SK-N-MC (cell line): ENCODE measurements around the gene TSHZ1.

Experiments
- DNase-seq: peaks from one replicate; pipeline ENCODE4 v3.0.0-alpha.2; 2011; ENCODE audit warnings: low read depth, low spot score
- H3K27ac ChIP-seq: fragments of 200-600 bp; sonication (generic); 2 replicates; pipeline ENCODE4 v1.5.1; 2016; ENCODE audit warnings: mixed run types
- H3K36me3 ChIP-seq: fragments of 200-600 bp; sonication (generic); 2 replicates; pipeline ENCODE4 v1.6.1; 2017; ENCODE audit warnings: antibody characterized with exemption, low read length, mixed read lengths; ENCODE audit not compliant: insufficient read depth
- H3K4me3 ChIP-seq: fragments of 200-600 bp; sonication (generic); 2 replicates; pipeline ENCODE4 v1.5.1; 2016
- H3K9ac ChIP-seq: fragments of 200-600 bp; sonication (generic); 2 replicates; pipeline ENCODE4 v1.8.0; 2017; ENCODE audit warnings: mixed run types, mixed read lengths; ENCODE audit not compliant: insufficient read length
- H3K9me3 ChIP-seq: fragments of 200-600 bp; sonication (generic); 2 replicates; pipeline ENCODE4 v1.6.1; 2017; ENCODE audit warnings: low read depth, mild to moderate bottlenecking, antibody characterized with exemption, low read length, moderate library complexity, mixed read lengths
- EZH2 ChIP-seq: fragments of 200-600 bp; sonication (generic); IDR thresholded peaks from one replicate; pipeline ENCODE4 v1.6.1; 2017; ENCODE audit warnings: antibody characterized with exemption
- FOXP2 ChIP-seq: optimal IDR thresholded peaks from 2 replicates; pipeline ENCODE3; 2011; ENCODE audit warnings: mild to moderate bottlenecking, moderate library complexity; ENCODE audit not compliant: insufficient read depth; ENCODE audit errors: extremely low read length, control extremely low read depth
- POLR2AphosphoS5 ChIP-seq: IDR thresholded peaks from 2 replicates; pipeline ENCODE4 v1.6.1; 2012; ENCODE audit warnings: mild to moderate bottlenecking, low read depth, low read length, borderline replicate concordance

The TSHZ1 gene

GRCh38 chr18:75204269-75204731 is 6.3 kb upstream of the TSHZ1 start:
- Histone ChIP-seq H3K9me3 (no peaks in the 10 kb centered on the region), H3K9ac (no peak overlapping the region), H3K4me3 (peak overlapping the region; percentile 65), H3K36me3 (no peaks in the 10 kb centered on the region), H3K27ac (no peak overlapping the region)
- no peak for TF ChIP-seq FOXP2
- no peak for TF ChIP-seq EZH2
- no peak for DNase-seq

DNA sequence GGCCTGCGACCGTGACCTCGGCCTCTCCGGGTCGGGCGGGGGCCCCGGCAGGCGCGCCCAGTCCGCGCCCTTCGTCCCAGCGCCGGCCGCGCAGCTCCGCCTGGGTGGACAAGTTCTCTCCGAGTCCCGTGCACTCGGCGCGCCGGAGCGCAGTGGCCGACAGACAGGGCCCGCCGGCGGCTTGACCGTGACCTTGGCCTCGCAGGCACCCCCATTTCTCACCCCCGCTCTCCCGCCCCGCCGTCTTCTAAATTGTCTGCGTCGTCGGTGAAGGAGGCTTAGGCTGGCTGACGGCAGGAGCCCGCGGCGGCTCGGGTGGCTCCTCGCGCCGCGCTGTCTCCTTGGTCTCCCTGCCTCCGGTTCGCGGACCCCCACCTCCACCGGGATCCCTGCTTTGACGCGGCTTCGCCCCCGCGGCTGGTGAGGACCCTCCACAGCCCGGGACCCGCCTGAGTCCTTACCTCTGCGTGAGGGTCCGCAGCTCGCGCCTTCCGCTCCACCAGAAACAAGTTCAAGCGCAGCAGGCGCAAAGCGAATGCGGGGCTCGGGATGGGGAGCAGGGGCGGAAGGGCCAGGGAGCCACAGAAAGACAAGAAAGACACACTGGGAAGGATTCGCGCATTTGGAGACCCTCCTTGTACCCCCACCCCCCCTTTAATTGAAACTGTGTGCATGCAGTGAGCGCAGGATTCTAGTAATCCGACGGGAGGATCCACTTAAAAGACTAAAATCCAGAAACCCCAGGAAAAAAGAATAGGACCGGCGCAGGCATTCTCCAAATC is 5.7 kb upstream of the TSHZ1 start:
- Histone ChIP-seq H3K9ac (no peak overlapping the region), H3K4me3 (no peak overlapping the region), H3K9me3 (no peaks in the 10 kb centered on the region), H3K27ac (no peak overlapping the region), H3K36me3 (no peaks in the 10 kb centered on the region)
- no peak for TF ChIP-seq FOXP2
- no peak for TF ChIP-seq EZH2
- no peak for TF ChIP-seq POLR2AphosphoS5
- no peak for DNase-seq

DNA sequence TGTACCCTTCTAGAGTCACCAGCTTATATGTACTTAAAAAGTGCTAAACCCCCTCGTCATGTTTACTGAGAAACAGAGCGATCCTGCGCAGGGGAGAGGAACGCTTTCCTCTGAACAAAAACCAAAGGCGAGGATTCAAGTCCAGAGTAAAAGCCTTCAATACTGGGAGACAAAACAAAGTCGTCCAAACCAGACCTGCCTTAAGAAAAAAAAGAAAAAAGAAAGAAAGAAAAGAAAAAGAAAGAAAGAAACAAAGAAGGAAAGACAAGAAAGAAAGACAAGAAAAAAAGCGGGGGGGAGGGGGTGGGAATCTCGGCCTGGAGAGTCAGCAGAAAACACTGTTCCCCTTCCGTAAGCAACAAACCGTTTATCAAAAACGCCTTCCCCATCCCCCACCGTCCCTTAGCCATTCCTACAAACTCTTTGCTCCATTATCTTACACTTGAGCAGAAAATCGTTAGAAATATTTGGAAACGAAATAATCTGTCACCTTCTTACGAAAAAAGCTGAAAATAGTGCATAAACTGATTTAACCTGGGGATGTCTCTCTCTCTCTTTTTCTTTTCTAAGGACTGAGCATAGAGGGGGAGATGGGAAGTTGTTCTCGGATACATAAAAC is 5.0 kb upstream of the TSHZ1 start:
- no peaks in the 10 kb centered on the region for H3K36me3 ChIP-seq
- H3K9ac ChIP-seq: no peak overlapping the region
- H3K4me3 ChIP-seq: no peak overlapping the region
- H3K27ac ChIP-seq: no peak overlapping the region
- TF ChIP-seq POLR2AphosphoS5: no peak
- no peak for TF ChIP-seq EZH2
- no peak for TF ChIP-seq FOXP2
- DNase-seq: no peak
- no peaks in the 10 kb centered on the region for H3K9me3 ChIP-seq

DNA sequence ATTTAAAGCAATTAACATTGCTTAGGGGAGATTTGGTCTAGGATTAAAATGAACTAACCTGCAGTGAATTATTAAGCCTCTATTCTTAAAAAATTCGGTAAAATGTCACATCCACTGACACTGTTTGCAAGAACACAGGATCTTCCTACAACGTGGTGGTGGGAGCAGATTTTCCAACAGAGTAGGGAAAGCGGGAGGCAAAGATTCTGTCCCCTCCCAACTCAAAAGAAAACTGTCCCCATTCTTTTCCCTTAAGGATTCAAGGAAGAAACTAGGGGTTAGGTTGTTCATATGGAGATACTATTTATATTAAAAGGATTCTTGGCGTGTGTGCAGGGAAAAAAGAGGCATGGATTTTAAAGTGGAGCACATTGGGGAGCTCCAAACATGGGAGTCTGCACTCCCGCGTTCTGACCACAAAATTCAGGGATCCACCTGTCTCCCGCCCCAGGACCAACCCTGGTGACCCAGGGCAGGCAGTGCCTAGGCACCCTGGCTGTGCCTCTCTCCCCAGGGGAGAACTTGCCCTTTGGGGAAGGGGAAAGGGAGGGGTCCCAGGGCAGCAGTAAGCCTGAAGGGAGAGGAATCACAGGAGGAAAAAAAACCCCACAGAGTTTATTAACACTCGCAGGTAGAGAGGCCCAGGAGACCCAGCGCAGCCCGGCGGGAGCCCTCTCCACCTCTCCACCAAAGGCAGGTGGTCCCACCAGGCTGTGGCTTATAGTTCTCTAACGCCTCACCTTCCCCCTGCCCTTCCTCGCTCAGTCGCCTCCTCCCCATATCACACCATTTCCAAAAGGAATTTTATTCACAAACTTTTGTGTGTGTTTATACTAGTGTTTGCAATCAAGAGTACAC is 3.9 kb upstream of the TSHZ1 start:
- no peaks in the 10 kb centered on the region for H3K36me3 ChIP-seq
- no peak overlapping the region for H3K4me3 ChIP-seq
- TF ChIP-seq FOXP2 (no peak), POLR2AphosphoS5 (no peak), EZH2 (no peak)
- no peaks in the 10 kb centered on the region for H3K9me3 ChIP-seq
- H3K27ac ChIP-seq: no peak overlapping the region
- DNase-seq: no peak
- no peak overlapping the region for H3K9ac ChIP-seq

- TF ChIP-seq POLR2AphosphoS5 (no peak), FOXP2 (no peak), EZH2 (no peak)
- Histone ChIP-seq H3K27ac (no peak overlapping the region), H3K9me3 (no peaks in the 10 kb centered on the region), H3K9ac (no peak overlapping the region), H3K4me3 (peak overlapping the region; percentile 74), H3K36me3 (no peaks in the 10 kb centered on the region)
- DNase-seq: no peak
These were observed 3.1 kb upstream of the TSHZ1 start for GRCh38 chr18:75207310-75208154.

GRCh38 chr18:75208155-75208835 is 2.3 kb upstream of the TSHZ1 start:
- Histone ChIP-seq H3K9ac (peak overlapping the region; percentile 3), H3K27ac (no peak overlapping the region), H3K36me3 (no peaks in the 10 kb centered on the region), H3K9me3 (no peaks in the 10 kb centered on the region), H3K4me3 (peak overlapping the region; percentile 74)
- no peak for TF ChIP-seq FOXP2
- no peak for DNase-seq

DNA sequence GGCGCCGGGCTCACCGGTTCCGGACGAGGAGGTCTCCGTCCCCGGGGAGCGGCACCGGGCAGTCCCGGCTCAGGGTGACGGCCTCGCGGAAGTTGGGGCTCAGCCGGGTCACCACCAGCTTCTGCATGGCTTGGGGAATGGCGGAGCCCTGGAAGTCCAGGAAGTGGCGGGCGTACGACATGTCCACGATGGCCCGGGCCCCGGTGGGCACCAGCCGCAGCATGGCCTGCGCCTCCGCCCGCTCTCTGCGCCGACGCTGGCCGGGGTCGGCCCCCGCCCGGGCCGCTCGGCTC is 1.8 kb upstream of the TSHZ1 start:
- TF ChIP-seq FOXP2: no peak
- TF ChIP-seq POLR2AphosphoS5: no peak
- TF ChIP-seq EZH2: no peak
- peak overlapping the region; percentile 3 for H3K9ac ChIP-seq
- no peak overlapping the region for H3K27ac ChIP-seq

More for the DNA sequence above, 1.8 kb upstream of the TSHZ1 start:
- Histone ChIP-seq H3K4me3 (peak overlapping the region; percentile 74), H3K9me3 (no peaks in the 10 kb centered on the region), H3K36me3 (no peaks in the 10 kb centered on the region)
- DNase-seq: no peak
